ENCODE measurements around the gene GNPNAT1.
A peak's percentile ranks its signal among the peaks of the same experiment; 100 is the strongest.
"Not testable (repeated sequence)": the region's sequence is repeated elsewhere in the genome, so short reads cannot be mapped to it uniquely, and the experiment has no call there.

GNPNAT1 gene

GRCh38 chr14:52789118-52789517, 2.3 kb downstream of the GNPNAT1 start:
- DNase-seq: no peak

GRCh38 chr14:52786887-52787286, 4.5 kb downstream of the GNPNAT1 start:
- no peak for DNase-seq

- DNase-seq: no peak
Observed at GRCh38 chr14:52783206-52783605, 8.2 kb downstream of the GNPNAT1 start.

GRCh38 chr14:52781629-52782028, 9.8 kb downstream of the GNPNAT1 start:
- DNase-seq: no peak

GRCh38 chr14:52780893-52781292, 10.5 kb downstream of the GNPNAT1 start:
- DNase-seq: no peak

- DNase-seq: no peak
Observed at GRCh38 chr14:52778702-52779101, 12.7 kb downstream of the GNPNAT1 start.

- no peak for DNase-seq
Observed at GRCh38 chr14:52776816-52777215, 14.6 kb downstream of the GNPNAT1 start.

GRCh38 chr14:52769887-52770286, 21.5 kb downstream of the GNPNAT1 start:
- DNase-seq: no peak

- DNase-seq: no peak
Observed at GRCh38 chr14:52767058-52767833, 24.2 kb downstream of the GNPNAT1 start.

GRCh38 chr14:52762923-52763322, 28.5 kb downstream of the GNPNAT1 start:
- DNase-seq: not testable (repeated sequence)

- DNase-seq: no peak
Observed at GRCh38 chr14:52759145-52759544, 32.3 kb downstream of the GNPNAT1 start.

GRCh38 chr14:52755607-52756316, 35.6 kb downstream of the GNPNAT1 start:
- no peak for DNase-seq

- no peak for DNase-seq
Observed at GRCh38 chr14:52748647-52749292, 42.6 kb downstream of the GNPNAT1 start.

GRCh38 chr14:52741865-52742264, 49.5 kb downstream of the GNPNAT1 start:
- no peak for DNase-seq

GRCh38 chr14:52740751-52741150, 50.7 kb downstream of the GNPNAT1 start:
- no peak for DNase-seq

GRCh38 chr14:52738409-52738808, 53.0 kb downstream of the GNPNAT1 start:
- DNase-seq: no peak

GRCh38 chr14:52735921-52736489, 55.4 kb downstream of the GNPNAT1 start:
- no peak for DNase-seq

- DNase-seq: no peak
Observed at GRCh38 chr14:52733824-52734223, 57.6 kb downstream of the GNPNAT1 start.

GRCh38 chr14:52730709-52731111, 60.7 kb downstream of the GNPNAT1 start:
- DNase-seq: no peak

- peak; percentile 95 for DNase-seq
Observed at GRCh38 chr14:52729925-52730708, 61.3 kb downstream of the GNPNAT1 start, which contains the start of gene STYX. STYX (plus strand) TSS chr14:52730166; CDS start chr14:52730475, 309 bp downstream.

- no peak for DNase-seq
Observed at GRCh38 chr14:52729585-52729924, 61.9 kb downstream of the GNPNAT1 start.

GRCh38 chr14:52729035-52729434, 62.4 kb downstream of the GNPNAT1 start:
- DNase-seq: not testable (repeated sequence)

GRCh38 chr14:52727509-52727908, 63.9 kb downstream of the GNPNAT1 start:
- DNase-seq: not testable (repeated sequence)
